Measurements from ENCODE around the gene NOP53.

NOP53 gene

DNA sequence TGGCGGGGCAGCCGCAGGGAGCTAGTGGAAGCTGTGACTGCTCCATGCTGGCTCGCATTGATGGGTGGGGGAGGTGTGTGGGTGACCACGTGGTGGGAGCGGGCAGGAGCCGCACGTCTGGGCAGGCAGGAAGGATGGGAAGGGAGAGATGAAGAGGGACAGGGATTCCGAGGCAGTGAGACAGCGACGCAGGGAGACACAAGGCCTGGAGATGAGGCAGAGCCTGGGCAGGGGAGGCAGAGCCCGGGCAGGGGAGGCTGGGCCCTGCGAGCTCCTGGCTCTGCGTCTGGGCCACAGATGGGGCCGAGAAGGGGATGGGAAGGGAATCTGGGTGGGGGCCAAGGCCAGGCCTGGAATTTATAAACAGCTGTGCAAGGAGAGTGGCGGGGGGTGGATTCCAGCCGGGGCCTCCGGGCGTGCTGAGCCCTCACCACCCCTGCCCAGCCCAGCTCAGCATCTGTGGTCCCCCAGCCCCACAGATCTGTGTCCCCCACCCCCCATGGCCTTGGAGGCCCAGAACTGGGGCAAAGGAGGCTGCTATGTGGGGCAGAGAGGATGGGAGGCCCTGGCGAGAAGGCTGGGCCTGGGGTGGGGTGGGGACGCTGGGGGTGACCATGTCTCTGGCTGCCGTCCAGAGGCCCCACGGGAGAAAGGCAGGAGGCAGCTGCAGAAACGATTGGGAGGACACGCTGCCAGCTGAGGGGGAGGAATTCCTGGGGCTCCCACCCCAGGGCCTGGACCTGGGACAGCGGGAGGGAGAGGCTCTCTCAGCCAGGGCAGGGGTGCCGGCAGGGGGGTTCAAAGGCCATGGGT, 26.1 kb upstream of the NOP53 start (continued):
- TF ChIP-seq GLIS2 (tag by site-specific recombination; IDR thresholded peaks at IDR 0.05) (peak; percentile 40; the same call in 1 of the 2 replicates), ZNF148 (tag by site-specific recombination; IDR thresholded peaks at IDR 0.05; ENCODE audit: borderline replicate concordance) (no peak), ZFP41 (tag by site-specific recombination; IDR thresholded peaks at IDR 0.05; ENCODE audit: borderline replicate concordance) (no peak), REST (tag by site-specific recombination; IDR thresholded peaks at IDR 0.05) (no peak), CTCF (tag by site-specific recombination; IDR thresholded peaks at IDR 0.05) (no peak), OSR2 (tag by site-specific recombination; IDR thresholded peaks at IDR 0.05) (no peak), ZNF335 (tag by site-specific recombination; conservative IDR thresholded peaks at IDR 0.05) (no peak), ZNF37A (tag by site-specific recombination; IDR thresholded peaks at IDR 0.05) (no peak), ZNF366 (tag by site-specific recombination; conservative IDR thresholded peaks at IDR 0.05) (0 out of 2 replicates have a peak, but pooled peaks have one; percentile 15), ZNF398 (tag by site-specific recombination; IDR thresholded peaks at IDR 0.05) (peak; percentile 83), ZNF555 (tag by site-specific recombination; conservative IDR thresholded peaks at IDR 0.05) (no peak), ZNF473 (tag by site-specific recombination; IDR thresholded peaks at IDR 0.05) (no peak), SETDB1 (IDR thresholded peaks at IDR 0.05; ENCODE audit: insufficient read length, low read length) (no peak), KLF1 (tag by site-specific recombination; IDR thresholded peaks at IDR 0.05) (peak; percentile 39; the same call in 1 of the 2 replicates), ZNF140 (tag by site-specific recombination; IDR thresholded peaks at IDR 0.05) (no peak), ZNF121 (tag by site-specific recombination; IDR thresholded peaks at IDR 0.05) (peak; percentile 24; the same call in 1 of the 2 replicates), ZNF677 (tag by site-specific recombination; IDR thresholded peaks at IDR 0.05) (no peak), ZNF354C (tag by site-specific recombination; IDR thresholded peaks at IDR 0.05; ENCODE audit: borderline replicate concordance, low read depth) (no peak), BCL11A (tag by site-specific recombination; IDR thresholded peaks at IDR 0.05; ENCODE audit: low read depth) (no peak), ZNF654 (tag by site-specific recombination; IDR thresholded peaks at IDR 0.05; ENCODE audit: low read depth) (no peak), ZBTB17 (tag by site-specific recombination; IDR thresholded peaks at IDR 0.05) (peak; percentile 37; the same call in 1 of the 2 replicates), IKZF3 (tag by site-specific recombination; IDR thresholded peaks at IDR 0.05) (0 out of 2 replicates have a peak, but pooled peaks have one; percentile 23), ZBTB26 (tag by site-specific recombination; optimal IDR thresholded peaks at IDR 0.05) (no peak)
- TF ChIP-seq, protein P1, sequence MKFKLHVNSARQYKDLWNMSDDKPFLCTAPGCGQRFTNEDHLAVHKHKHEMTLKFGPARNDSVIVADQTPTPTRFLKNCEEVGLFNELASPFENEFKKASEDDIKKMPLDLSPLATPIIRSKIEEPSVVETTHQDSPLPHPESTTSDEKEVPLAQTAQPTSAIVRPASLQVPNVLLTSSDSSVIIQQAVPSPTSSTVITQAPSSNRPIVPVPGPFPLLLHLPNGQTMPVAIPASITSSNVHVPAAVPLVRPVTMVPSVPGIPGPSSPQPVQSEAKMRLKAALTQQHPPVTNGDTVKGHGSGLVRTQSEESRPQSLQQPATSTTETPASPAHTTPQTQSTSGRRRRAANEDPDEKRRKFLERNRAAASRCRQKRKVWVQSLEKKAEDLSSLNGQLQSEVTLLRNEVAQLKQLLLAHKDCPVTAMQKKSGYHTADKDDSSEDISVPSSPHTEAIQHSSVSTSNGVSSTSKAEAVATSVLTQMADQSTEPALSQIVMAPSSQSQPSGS (tag by site-specific recombination; IDR thresholded peaks at IDR 0.05; ENCODE audit: low read depth), result no peak
- TF ChIP-seq, protein P2, sequence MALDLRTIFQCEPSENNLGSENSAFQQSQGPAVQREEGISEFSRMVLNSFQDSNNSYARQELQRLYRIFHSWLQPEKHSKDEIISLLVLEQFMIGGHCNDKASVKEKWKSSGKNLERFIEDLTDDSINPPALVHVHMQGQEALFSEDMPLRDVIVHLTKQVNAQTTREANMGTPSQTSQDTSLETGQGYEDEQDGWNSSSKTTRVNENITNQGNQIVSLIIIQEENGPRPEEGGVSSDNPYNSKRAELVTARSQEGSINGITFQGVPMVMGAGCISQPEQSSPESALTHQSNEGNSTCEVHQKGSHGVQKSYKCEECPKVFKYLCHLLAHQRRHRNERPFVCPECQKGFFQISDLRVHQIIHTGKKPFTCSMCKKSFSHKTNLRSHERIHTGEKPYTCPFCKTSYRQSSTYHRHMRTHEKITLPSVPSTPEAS (tag by site-specific recombination; IDR thresholded peaks at IDR 0.05), result no peak
